Esophagus squamous epithelium (tissue), 4 donors: ENCODE measurements around the gene MARVELD1.
"Not testable (repeated sequence)": the region's sequence is repeated elsewhere in the genome, so short reads cannot be mapped to it uniquely, and the experiment has no call there.

Source experiments
- CTCF ChIP-seq, 6 experiments: fragments of 450-650 bp in 4 of 6; fragments of 200-600 bp in 2 of 6; sonication (generic) in 2 of 6; IDR thresholded peaks; one replicate each; pipeline ENCODE4 v1.5.1; 2016 to 2019; ENCODE audit warnings: antibody characterized with exemption in 6 of 6, mild to moderate bottlenecking in 4 of 6, moderate library complexity in 4 of 6
- POLR2A ChIP-seq, 4 donors: fragments of 450-650 bp; IDR thresholded peaks; one replicate each; pipeline ENCODE4 v1.6.1; 2017; ENCODE audit warnings: antibody characterized with exemption in 4 of 4, mild to moderate bottlenecking in 4 of 4, moderate library complexity in 3 of 4

GRCh38 chr10:97698072-97698655, 15.4 kb upstream of the MARVELD1 start:
- TF ChIP-seq CTCF, POLR2A (IDR thresholded peaks at IDR 0.05): not testable (repeated sequence)
